H7 (cell line): Measurements from ENCODE around the gene MEMO1. TPM values are rescaled to one million over a fixed set of nuclear protein-coding genes. Genes with fewer than 3 reads are reported as not detected.

Experiments
- DNase-seq: peaks from one replicate; pipeline ENCODE4 v3.0.0; 2012
- H3K27me3 ChIP-seq: 2 replicates; pipeline ENCODE4 v1.6.0; 2011; ENCODE audit warnings: mild to moderate bottlenecking, low read length; ENCODE audit not compliant: control insufficient read depth, insufficient read depth
- H3K36me3 ChIP-seq: replicated peaks from 2 replicates; pipeline ENCODE4 v1.5.1; 2011; ENCODE audit warnings: low read length; ENCODE audit not compliant: control insufficient read depth, insufficient read depth
- H3K4me3 ChIP-seq: 2 replicates; pipeline ENCODE4 v1.5.1; 2011; ENCODE audit warnings: low read depth, mild to moderate bottlenecking, control low read depth, low read length, moderate library complexity; ENCODE audit not compliant: insufficient read depth
- total RNA-seq: library from RNA; depleted of rRNA; stranded (reverse); fragments of >200 nt; shearing (Covaris generic); gene quantifications from 2 replicates; pipeline ENCODE4 v1.2.3, GENCODE V29; 2014

MEMO1 gene
- total RNA-seq, 1 experiment from 2014 or later: 48.6 TPM

- H3K36me3 ChIP-seq: no peaks in the 10 kb centered on the region
- no peak for DNase-seq
- H3K4me3 ChIP-seq: peak overlapping the region; percentile 90
- H3K27me3 ChIP-seq: no peaks in the 10 kb centered on the region
Observed at GRCh38 chr2:32008805-32009515, 1.8 kb downstream of the MEMO1 start.

GRCh38 chr2:32007121-32007391, 3.8 kb downstream of the MEMO1 start:
- H3K4me3 ChIP-seq: no peak overlapping the region
- DNase-seq: no peak
- H3K27me3 ChIP-seq: no peaks in the 10 kb centered on the region
- H3K36me3 ChIP-seq: no peaks in the 10 kb centered on the region

GRCh38 chr2:32005371-32005976, 5.3 kb downstream of the MEMO1 start:
- H3K36me3 ChIP-seq: no peaks in the 10 kb centered on the region
- DNase-seq: no peak
- no peak overlapping the region for H3K4me3 ChIP-seq
- no peaks in the 10 kb centered on the region for H3K27me3 ChIP-seq

- DNase-seq: no peak
- Histone ChIP-seq H3K36me3 (no peaks in the 10 kb centered on the region), H3K27me3 (no peaks in the 10 kb centered on the region), H3K4me3 (no peak overlapping the region)
Observed at GRCh38 chr2:32003791-32004190, 7.0 kb downstream of the MEMO1 start.

- DNase-seq: no peak
- Histone ChIP-seq H3K36me3 (no peaks in the 10 kb centered on the region), H3K4me3 (no peak overlapping the region), H3K27me3 (no peaks in the 10 kb centered on the region)
Observed at GRCh38 chr2:32002406-32002805, 8.4 kb downstream of the MEMO1 start.

GRCh38 chr2:31999438-31999837, 11.4 kb downstream of the MEMO1 start:
- no peaks in the 10 kb centered on the region for H3K36me3 ChIP-seq
- no peak for DNase-seq
- H3K4me3 ChIP-seq: no peak overlapping the region
- no peaks in the 10 kb centered on the region for H3K27me3 ChIP-seq

GRCh38 chr2:31998731-31999383, 12.0 kb downstream of the MEMO1 start:
- Histone ChIP-seq H3K4me3 (no peak overlapping the region), H3K36me3 (no peaks in the 10 kb centered on the region), H3K27me3 (no peaks in the 10 kb centered on the region)
- DNase-seq: no peak

- Histone ChIP-seq H3K36me3 (no peaks in the 10 kb centered on the region), H3K27me3 (no peaks in the 10 kb centered on the region), H3K4me3 (no peak overlapping the region)
- DNase-seq: no peak
Observed at GRCh38 chr2:31997653-31998052, 13.2 kb downstream of the MEMO1 start.

GRCh38 chr2:31996571-31997150, 14.1 kb downstream of the MEMO1 start:
- no peak overlapping the region for H3K4me3 ChIP-seq
- no peak for DNase-seq
- no peaks in the 10 kb centered on the region for H3K36me3 ChIP-seq
- H3K27me3 ChIP-seq: no peaks in the 10 kb centered on the region

GRCh38 chr2:31992934-31993333, 17.9 kb downstream of the MEMO1 start:
- no peaks in the 10 kb centered on the region for H3K36me3 ChIP-seq
- no peak for DNase-seq
- no peaks in the 10 kb centered on the region for H3K27me3 ChIP-seq
- H3K4me3 ChIP-seq: no peak overlapping the region

- no peaks in the 10 kb centered on the region for H3K36me3 ChIP-seq
- H3K4me3 ChIP-seq: no peak overlapping the region
- no peaks in the 10 kb centered on the region for H3K27me3 ChIP-seq
- no peak for DNase-seq
Observed at GRCh38 chr2:31992025-31992579, 18.7 kb downstream of the MEMO1 start.

GRCh38 chr2:31989946-31990345, 20.9 kb downstream of the MEMO1 start:
- Histone ChIP-seq H3K4me3 (no peak overlapping the region), H3K27me3 (no peaks in the 10 kb centered on the region), H3K36me3 (no peaks in the 10 kb centered on the region)
- no peak for DNase-seq

- no peak for DNase-seq
- Histone ChIP-seq H3K27me3 (no peaks in the 10 kb centered on the region), H3K36me3 (no peaks in the 10 kb centered on the region), H3K4me3 (no peak overlapping the region)
Observed at GRCh38 chr2:31987454-31988220, 23.2 kb downstream of the MEMO1 start.

- no peak overlapping the region for H3K4me3 ChIP-seq
- H3K36me3 ChIP-seq: no peaks in the 10 kb centered on the region
- DNase-seq: no peak
- no peaks in the 10 kb centered on the region for H3K27me3 ChIP-seq
Observed at GRCh38 chr2:31986906-31987305, 23.9 kb downstream of the MEMO1 start.
